GM12874 (cell line): ENCODE measurements around the gene ZNF423.

ENCODE experiments used
- CTCF ChIP-seq: IDR thresholded peaks from 2 replicates; pipeline ENCODE4 v1.5.1; 2011; ENCODE audit warnings: low read depth, mild to moderate bottlenecking, control low read depth, low read length, moderate library complexity; ENCODE audit not compliant: insufficient read depth

ZNF423 gene

DNA sequence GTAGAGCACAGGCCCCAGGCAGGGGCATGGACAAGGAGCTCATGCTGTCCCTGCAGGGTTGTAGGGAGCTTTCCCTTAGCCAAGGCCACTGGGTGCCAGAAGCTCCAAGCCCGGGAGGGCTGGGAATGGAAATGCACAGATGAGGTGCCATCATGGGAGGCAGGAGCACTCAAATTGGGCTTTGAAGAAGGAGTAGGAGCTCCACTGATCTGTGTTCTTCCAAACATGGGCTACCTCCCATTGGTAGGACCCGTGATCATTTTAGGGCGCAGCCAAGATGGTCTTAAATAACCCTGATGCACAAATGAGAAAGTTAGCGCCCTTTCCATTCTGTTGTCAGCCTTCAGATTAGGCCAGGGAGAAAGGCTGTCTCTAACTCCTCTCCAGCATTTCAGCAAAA, 201.5 kb downstream of the ZNF423 start:
- TF ChIP-seq CTCF: no peak

DNA sequence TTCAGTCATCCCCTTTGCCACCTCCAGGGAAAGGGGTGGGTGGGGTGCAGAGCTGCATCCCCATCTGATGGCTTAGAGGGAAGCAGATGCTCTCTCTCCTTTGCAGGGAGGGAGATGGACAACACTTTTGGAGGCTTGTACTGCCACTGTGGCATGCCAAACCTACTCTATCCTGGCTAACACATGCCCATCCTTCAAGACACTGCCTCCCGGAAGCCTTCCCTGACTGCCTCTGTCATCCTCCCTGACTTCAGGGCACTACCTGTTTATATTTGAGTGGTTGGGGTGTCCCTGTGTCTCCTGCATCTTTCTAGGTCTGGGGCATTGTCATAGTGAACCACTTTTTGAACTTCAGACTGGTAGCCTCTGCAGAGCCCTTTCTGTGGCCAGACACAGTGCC, 202.3 kb downstream of the ZNF423 start:
- TF ChIP-seq CTCF: no peak

DNA sequence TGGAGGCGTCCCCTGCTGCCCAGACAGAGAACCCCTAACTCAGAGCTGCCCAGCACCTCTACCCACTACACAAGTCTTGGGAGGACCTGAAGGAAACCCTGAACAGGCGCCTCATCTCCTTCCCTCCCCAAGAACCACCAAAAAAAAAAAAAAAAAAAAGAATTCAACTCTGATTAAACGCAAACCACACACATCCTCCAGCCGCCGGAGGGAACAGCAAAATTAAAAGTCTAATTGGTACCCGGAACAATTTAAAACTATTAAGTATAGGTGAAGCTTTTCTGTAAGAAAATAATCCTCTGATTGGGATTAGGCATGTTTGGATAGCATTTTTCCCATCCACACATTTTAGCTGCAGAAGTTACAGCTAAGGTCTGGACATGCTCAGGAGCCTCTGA, 202.7 kb downstream of the ZNF423 start:
- no peak for TF ChIP-seq CTCF

GRCh38 chr16:49652456-49653172, 203.3 kb downstream of the ZNF423 start:
- TF ChIP-seq CTCF: no peak

DNA sequence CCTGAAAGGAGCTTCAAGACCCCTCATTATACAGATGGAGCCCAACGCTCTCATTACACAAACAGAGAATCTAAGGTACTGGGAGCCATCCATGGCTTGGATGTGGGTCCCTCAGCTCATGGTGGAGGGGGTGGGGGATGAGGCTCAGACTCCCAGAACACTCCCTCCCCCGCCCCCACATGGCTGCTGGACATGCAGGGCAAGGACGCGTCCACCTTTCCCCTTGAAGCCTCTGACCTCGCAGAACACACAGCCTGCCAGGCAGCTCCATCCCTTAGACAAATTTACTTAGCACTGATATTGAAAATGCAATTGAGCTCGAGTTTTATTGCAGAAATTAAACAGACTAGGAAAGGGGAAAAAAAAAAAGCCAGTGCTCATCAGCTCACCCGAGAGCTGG, 203.9 kb downstream of the ZNF423 start:
- TF ChIP-seq CTCF: no peak

DNA sequence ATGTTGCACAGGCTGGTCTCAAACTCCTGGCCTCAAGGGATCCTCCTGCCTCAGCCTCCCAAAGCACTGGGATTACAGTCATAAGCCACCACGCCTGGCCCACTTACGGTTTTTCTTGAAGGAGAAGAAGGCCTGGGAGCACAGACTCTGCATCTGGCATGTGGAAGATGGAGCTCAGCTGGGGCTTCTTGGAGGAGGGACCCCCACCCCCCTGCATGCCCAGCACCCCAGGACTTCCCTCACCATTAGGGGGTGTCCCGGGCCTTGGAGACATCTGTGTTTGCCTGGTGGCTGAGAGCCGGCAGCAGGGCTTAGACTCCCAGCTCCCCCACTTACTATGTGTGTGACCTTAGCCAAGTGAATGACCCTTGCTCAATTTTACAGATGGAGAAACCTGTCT, 204.7 kb downstream of the ZNF423 start:
- TF ChIP-seq CTCF: no peak

DNA sequence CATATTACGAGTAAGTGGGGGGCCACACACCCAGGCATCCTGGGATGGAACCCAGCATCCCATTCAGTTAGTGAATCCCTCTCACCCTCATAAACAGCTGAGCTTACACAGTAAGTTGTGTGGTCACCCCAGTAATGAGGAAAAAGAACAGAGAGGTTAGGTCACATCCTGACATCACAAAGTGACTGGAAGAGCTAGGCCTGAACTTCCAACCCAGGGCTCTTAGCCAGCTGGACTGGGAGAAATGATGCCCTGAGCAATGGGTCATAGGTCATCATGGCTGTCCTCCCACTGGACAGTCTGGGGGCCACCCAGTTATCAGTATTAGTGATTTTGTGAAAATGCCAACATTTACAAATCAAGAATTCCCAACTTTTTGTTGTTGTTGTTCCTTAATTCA, 205.3 kb downstream of the ZNF423 start:
- TF ChIP-seq CTCF: no peak
